Daoy (cell line): ENCODE measurements around the gene KLF5. TPM values are rescaled to one million over a fixed set of nuclear protein-coding genes. Genes with fewer than 3 reads are reported as not detected.
A peak's percentile ranks its signal among the peaks of the same experiment; 100 is the strongest.

ENCODE experiments used
- DNase-seq: peaks from one replicate; pipeline ENCODE4 v3.0.0-alpha.2; 2015; ENCODE audit warnings: low read depth
- total RNA-seq: library from RNA; depleted of rRNA; stranded (reverse); fragments of >200 nt; shearing (Covaris generic); gene quantifications from 2 replicates; pipeline ENCODE4 v1.2.3, GENCODE V29; 2014

KLF5 gene
- total RNA-seq, 1 experiment from 2014 or later: 3.3 TPM

- DNase-seq: peak; percentile 50
Measured at GRCh38 chr13:73059460-73060250, 850 bp downstream of the KLF5 start.

- peak; percentile 52 for DNase-seq
Measured at GRCh38 chr13:73060251-73061160, 1.7 kb downstream of the KLF5 start.

- no peak for DNase-seq
Measured at GRCh38 chr13:73061473-73061872, 2.7 kb downstream of the KLF5 start.

GRCh38 chr13:73061876-73062275 lies 3.1 kb downstream of the KLF5 start:
- DNase-seq: no peak

- no peak for DNase-seq
Measured at GRCh38 chr13:73062468-73062867, 3.7 kb downstream of the KLF5 start.

- DNase-seq: no peak
Measured at GRCh38 chr13:73063166-73063565, 4.4 kb downstream of the KLF5 start.

- DNase-seq: no peak
Measured at GRCh38 chr13:73065036-73065435, 6.2 kb downstream of the KLF5 start.

- no peak for DNase-seq
Measured at GRCh38 chr13:73065665-73066340, 7.0 kb downstream of the KLF5 start.

GRCh38 chr13:73069206-73069805 lies 10.5 kb downstream of the KLF5 start:
- no peak for DNase-seq

GRCh38 chr13:73070451-73071098 lies 11.8 kb downstream of the KLF5 start:
- DNase-seq: no peak

GRCh38 chr13:73072239-73072900 lies 13.6 kb downstream of the KLF5 start:
- no peak for DNase-seq

- DNase-seq: no peak
Measured at GRCh38 chr13:73073050-73073449, 14.2 kb downstream of the KLF5 start.

GRCh38 chr13:73074014-73074413 lies 15.2 kb downstream of the KLF5 start:
- DNase-seq: no peak

GRCh38 chr13:73074926-73075325 lies 16.1 kb downstream of the KLF5 start:
- no peak for DNase-seq

- DNase-seq: no peak
Measured at GRCh38 chr13:73075546-73075945, 16.7 kb downstream of the KLF5 start.

GRCh38 chr13:73075954-73076353 lies 17.1 kb downstream of the KLF5 start:
- DNase-seq: no peak

- no peak for DNase-seq
Measured at GRCh38 chr13:73077865-73078264, 19.1 kb downstream of the KLF5 start.

- DNase-seq: no peak
Measured at GRCh38 chr13:73079359-73079758, 20.6 kb downstream of the KLF5 start.

- DNase-seq: no peak
Measured at GRCh38 chr13:73081256-73081915, 22.6 kb downstream of the KLF5 start.

- DNase-seq: no peak
Measured at GRCh38 chr13:73082471-73082870, 23.7 kb downstream of the KLF5 start.
